SH-SY5Y (cell line): ENCODE results near the gene SERPINB6.

Source experiments
- GATA2 ChIP-seq: IDR thresholded peaks from 2 replicates; pipeline ENCODE4 v1.6.1; 2011; ENCODE audit warnings: mild to moderate bottlenecking, low read depth, low read length
- GATA3 ChIP-seq: IDR thresholded peaks from 2 replicates; pipeline ENCODE4 v1.6.1; 2011; ENCODE audit warnings: low read depth, mild to moderate bottlenecking, low read length, moderate library complexity

- TF ChIP-seq GATA2 (no peak), GATA3 (no peak)
Observed at GRCh38 chr6:2942914-2943563, 28.3 kb downstream of the SERPINB6 start.
